Fibroblast of villous mesenchyme (primary cell): ENCODE measurements around the gene NUPR1. TPM values are rescaled to one million over a fixed set of nuclear protein-coding genes. Genes with fewer than 3 reads are reported as not detected.
A peak's percentile ranks its signal among the peaks of the same experiment; 100 is the strongest.
"Not testable (repeated sequence)": the region's sequence is repeated elsewhere in the genome, so short reads cannot be mapped to it uniquely, and the experiment has no call there.

Source experiments
- DNase-seq: peaks from one replicate; pipeline ENCODE4 v3.0.0-alpha.2; 2010; ENCODE audit warnings: low read depth
- H3K4me3 ChIP-seq: 2 replicates; pipeline ENCODE4 v1.5.1; 2011; ENCODE audit warnings: low read depth, mild to moderate bottlenecking, low read length
- total RNA-seq: library from RNA; depleted of rRNA; stranded (reverse); fragments of >200 nt; gene quantifications from 2 replicates; pipeline ENCODE4 v1.2.3, GENCODE V29; 2012
- TF ChIP-seq, protein P1 (sequence below): IDR thresholded peaks from 2 replicates; pipeline ENCODE4 v1.5.1; 2012; ENCODE audit warnings: low read depth, mild to moderate bottlenecking, low read length; ENCODE audit not compliant: insufficient read depth

Gene NUPR1
- total RNA-seq, 1 donor: 8.2 TPM

GRCh38 chr16:28574925-28575324, 36.2 kb upstream of the NUPR1 start:
- no peak overlapping the region for H3K4me3 ChIP-seq
- DNase-seq: no peak
- TF ChIP-seq, protein P1, sequence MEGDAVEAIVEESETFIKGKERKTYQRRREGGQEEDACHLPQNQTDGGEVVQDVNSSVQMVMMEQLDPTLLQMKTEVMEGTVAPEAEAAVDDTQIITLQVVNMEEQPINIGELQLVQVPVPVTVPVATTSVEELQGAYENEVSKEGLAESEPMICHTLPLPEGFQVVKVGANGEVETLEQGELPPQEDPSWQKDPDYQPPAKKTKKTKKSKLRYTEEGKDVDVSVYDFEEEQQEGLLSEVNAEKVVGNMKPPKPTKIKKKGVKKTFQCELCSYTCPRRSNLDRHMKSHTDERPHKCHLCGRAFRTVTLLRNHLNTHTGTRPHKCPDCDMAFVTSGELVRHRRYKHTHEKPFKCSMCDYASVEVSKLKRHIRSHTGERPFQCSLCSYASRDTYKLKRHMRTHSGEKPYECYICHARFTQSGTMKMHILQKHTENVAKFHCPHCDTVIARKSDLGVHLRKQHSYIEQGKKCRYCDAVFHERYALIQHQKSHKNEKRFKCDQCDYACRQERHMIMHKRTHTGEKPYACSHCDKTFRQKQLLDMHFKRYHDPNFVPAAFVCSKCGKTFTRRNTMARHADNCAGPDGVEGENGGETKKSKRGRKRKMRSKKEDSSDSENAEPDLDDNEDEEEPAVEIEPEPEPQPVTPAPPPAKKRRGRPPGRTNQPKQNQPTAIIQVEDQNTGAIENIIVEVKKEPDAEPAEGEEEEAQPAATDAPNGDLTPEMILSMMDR: no peak

GRCh38 chr16:28573738-28574718, 35.3 kb upstream of the NUPR1 start:
- TF ChIP-seq, protein P1: no peak
- DNase-seq: no peak
- H3K4me3 ChIP-seq: no peak overlapping the region

DNA sequence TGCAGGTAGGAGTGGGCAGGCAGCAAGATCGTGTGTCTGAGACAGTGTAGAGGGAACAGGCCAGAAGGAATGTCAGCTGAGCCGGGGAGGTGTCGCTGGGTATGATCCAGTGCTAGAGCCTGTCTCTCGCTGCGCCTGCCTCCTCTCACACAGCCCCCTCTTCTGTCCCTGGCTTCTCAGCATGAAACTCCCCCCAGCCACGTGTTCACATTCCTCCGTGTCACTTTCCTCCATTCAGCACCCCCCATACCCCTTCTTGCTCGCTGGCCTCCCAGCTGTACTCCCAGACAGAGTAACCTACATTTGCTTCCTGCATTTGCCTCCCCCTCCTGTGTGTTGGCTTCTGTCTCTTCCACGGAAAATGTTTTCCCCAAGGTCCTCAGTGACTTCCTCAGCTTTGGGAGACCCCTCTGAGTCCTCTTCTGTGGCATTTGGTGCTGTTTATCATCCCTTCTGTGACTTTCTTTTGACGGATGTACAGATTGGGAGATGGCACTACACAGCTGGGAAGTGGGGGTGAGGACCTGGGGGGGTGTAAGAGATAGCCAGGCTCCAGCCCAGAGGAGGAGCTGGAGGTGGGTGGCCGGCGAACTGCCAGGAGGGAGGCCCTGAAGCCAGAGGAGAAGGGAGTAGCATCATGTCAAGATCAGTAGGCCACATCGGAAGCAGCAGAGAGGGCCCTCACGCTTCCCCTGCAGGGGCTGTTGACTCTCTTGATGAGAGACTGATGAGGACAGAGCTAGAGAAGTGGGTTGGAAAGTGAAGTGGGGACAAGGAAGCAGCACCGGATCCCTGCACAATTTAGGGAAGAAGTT, 34.1 kb upstream of the NUPR1 start:
- DNase-seq: peak; percentile 30
- TF ChIP-seq, protein P1: no peak
- no peak overlapping the region for H3K4me3 ChIP-seq

GRCh38 chr16:28569968-28570752, 31.4 kb upstream of the NUPR1 start:
- TF ChIP-seq, protein P1: no peak

GRCh38 chr16:28569021-28569420, 30.2 kb upstream of the NUPR1 start:
- no peak overlapping the region for H3K4me3 ChIP-seq
- peak; percentile 57 for DNase-seq
- TF ChIP-seq, protein P1: no peak

More at GRCh38 chr16:28569968-28570752, 31.4 kb upstream of the NUPR1 start:
- H3K4me3 ChIP-seq: no peak overlapping the region
- DNase-seq: no peak

GRCh38 chr16:28567292-28567691, 28.5 kb upstream of the NUPR1 start:
- no peak for DNase-seq
- TF ChIP-seq, protein P1: no peak
- no peak overlapping the region for H3K4me3 ChIP-seq

DNA sequence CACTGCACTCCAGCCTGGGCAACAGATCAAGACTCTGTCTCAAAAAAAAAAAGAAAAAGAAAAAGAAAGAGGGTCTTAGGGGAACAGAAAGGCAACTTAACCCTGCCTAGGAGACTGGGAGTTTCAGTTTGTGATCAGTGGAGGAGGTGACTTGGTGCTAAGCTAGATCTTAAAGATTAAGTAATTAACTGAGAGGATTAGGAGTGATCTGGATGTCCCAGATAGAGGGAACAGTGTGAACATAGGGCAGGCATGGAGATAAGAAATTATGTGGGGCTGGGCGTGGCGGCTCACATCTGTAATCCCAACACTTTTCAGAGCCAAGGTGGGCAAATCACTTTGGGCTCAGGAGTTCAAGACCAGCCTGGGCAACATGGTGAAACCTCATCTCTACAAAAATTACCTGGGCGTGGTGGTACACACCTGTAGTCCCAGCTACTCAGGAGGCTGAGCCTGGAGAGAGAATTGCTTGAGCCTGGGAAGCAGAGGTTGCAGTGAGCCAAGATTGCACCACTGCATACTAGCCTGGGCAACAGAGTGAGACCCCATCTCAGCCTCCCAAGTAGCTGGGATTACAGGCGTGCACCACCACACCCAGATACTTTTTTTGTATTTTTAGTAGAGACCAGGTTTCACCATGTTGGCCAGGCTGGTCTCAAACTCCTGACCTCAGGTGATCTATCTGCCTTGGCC, 27.6 kb upstream of the NUPR1 start:
- not testable (repeated sequence) for DNase-seq, H3K4me3 ChIP-seq
